NCI-H1092 (cell line): ENCODE data around the gene PREP.
"Not testable (repeated sequence)": the region's sequence is repeated elsewhere in the genome, so short reads cannot be mapped to it uniquely, and the experiment has no call there.

Source experiments
- DNase-seq: peaks from one replicate; lab custom pipeline; 2025; lab: John Stamatoyannopoulos, UW

PREP gene

DNA sequence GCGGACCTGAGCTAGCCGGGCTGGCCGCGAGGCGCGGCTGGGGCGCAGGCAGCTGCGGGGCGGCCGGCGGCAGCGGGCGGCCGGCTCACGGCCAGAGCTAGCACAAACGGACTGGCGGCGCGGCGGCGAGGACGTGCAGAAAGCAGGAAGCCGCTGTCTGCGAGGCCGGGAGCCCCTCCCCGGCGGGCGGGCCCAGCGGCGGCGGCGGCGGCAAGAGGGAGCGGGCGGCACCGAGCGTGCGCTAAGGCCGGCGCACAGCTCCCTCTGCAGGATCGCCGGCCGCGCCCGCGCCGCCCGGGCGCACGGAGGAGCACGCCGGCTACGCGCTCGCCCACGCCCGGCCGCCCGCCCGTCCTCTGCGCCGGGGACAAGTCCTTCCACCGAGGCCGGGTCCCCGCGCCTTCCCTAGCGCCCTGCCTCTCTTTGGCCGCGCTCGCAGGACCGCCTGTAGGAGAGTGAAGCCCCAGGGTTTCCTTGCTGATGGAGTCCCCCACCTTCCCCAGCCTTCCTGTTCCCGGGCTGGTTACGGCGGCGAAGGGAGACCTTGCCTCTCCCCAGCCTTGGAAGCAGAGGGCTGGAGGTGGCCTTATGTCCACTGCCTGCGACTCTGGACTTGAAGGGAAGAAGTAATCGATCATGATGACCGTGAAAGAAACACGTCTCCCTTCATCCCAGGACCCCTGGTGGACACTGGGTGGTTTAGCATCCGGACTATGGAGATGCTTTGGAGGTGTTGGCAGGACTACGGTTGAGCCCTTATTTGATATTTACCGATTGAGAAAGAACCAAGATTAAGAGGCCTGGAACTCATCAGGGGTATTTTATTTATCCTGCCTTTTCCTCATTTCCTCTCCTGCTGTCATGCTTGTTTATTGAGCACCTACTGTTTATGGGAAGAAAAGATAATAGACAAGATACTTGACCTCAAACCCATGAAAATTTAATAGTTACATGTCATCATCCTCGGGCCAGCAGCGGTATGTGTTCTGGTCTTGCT is at the start of gene PREP:
PREP (minus strand) TSS at position 144 of the 997 bp plus-strand sequence. CDS start 191 bp downstream, outside the sequence.
- DNase-seq, result peak; percentile 65

DNA sequence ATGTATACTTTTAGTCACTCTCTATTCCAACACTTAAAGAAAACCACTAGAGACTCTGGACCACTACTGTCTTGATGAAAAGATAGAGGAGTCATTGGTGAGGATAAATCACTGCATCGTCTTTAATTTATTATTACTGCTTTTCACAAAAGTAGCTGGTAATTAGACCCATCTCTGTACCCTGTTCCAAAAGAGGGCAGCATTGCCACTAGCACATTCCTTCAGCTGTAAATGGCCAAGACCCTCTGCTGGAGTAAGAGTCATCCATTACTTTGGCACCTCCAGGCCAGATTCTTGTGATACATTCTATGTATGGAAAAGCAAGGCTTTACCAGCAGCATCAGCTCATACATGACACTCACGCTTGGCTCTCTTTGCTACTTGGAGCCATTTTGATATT is 49.5 kb upstream of the PREP start:
- DNase-seq, result no peak

DNA sequence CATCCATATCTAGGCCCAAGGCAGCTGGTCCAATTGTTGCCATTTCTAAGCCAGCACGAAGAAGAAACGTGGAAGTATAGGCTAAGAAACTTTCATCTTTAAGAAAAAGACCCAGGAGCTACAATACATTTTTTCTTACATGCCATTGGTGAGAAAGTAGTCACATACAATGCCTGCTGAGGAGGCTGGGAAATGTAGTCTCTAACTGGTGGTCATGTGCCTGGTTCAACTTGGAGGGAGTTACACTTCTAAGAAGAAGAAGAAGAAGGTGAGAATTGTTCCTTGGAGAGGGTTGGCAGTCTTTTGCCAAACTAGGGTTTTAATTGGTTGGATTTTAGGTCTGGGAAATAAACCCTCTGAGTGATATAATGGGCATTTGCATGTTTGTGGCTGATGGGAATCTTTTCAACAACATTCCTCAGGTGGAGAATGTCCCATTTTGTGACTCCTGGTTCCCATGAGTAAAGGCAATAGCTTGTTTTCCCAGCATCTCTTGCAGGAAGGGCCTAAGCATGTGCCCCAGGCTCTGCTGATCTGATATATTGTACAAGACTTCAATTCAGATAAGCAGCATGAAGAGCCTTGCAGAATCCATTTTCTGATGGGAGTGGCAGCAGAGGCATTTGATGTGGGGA is 47.0 kb upstream of the PREP start:
- DNase-seq, result no peak

DNA sequence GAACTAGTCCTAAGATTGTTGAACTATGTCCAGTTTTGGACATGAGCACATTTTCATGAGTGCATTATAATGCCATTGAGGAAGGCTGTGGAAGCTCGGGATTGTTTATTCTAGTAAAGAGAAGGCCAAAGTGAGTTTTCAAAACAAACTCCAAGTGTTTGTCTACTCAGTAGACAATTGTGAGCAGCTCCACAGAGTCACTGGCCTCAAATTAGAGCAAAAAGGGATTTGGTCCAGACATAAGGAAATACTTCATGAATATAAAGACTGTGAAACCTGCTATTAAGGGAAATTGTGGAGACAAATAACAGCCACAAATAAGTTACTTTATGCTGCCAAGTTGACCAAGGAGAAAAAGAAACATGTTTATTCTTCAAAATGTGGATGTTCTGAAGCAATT is 42.6 kb upstream of the PREP start:
- no peak for DNase-seq

DNA sequence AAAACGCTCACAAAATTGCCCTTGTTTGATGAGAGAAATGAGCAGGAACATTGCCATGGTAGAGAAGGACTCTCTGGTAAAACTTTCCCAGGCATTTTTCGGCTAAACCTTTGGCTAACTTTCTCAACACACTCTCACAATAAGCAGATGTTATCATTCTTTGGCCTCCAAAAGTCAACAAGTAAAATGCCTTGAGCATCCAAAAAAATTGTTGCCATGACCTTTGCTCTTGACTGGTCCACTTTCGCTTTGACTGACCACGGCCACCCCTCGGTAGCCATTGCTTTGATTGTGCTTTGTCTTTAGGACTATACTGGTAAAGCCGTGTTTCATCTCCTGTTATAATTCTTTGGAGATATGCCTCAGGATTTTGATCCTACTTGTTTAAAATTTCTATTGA is 41.1 kb upstream of the PREP start:
- DNase-seq, result no peak

DNA sequence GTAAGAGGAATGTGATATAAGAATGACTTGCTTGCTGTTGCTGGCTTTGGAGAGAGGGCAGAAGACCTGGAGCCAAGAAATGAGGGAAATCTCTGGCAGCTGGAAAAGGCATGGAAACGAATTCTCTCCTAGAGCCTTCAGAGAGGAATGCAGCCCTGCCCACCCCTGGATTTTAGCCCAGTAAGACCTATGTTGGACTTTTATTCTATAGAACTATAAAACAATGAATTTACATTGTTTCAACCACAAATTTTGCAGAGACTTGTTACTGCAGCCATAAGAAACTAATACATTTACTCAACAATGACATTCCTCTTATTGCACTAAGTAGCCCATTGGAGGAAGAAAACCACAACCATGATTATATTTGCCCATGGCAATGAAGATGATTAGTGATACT is 39.5 kb upstream of the PREP start:
- no peak for DNase-seq

DNA sequence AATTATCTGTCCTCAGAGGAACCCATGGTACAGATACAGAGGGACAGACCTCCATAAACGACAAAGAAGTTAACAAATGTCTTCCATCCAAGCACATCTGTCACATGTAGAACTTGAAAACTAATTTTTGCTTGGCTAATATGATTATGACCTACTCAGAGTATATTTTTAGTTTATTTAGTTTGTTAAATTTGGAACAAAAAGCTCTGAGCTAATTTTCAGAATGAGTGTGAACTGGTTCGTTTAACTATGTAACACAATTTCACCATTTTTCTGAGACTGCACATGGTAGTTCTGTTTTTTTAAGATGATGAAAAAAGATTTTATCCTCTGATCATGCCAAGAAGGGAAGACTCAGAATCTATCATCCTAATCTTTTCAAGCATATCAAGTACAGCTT is 34.4 kb upstream of the PREP start:
- DNase-seq, result no peak

DNA sequence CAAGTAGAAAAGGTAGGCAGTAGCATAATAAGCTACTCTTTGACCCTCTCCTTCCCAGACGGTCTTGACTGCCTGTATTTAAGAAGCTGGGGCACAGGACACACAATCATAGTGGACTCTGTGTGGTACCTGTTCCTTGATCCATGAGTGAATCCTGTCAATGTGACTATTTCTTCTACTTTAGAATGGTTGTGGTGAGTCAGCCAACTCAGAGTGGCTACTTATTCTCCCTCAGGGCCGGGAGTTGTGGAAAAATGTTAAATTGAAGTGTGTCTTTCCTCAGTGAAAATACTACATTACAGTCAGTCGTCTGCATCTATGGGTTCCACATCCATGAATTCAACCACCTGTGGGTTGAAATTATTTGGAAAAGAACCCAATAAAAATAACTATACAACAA is 30.8 kb upstream of the PREP start:
- DNase-seq, result no peak

DNA sequence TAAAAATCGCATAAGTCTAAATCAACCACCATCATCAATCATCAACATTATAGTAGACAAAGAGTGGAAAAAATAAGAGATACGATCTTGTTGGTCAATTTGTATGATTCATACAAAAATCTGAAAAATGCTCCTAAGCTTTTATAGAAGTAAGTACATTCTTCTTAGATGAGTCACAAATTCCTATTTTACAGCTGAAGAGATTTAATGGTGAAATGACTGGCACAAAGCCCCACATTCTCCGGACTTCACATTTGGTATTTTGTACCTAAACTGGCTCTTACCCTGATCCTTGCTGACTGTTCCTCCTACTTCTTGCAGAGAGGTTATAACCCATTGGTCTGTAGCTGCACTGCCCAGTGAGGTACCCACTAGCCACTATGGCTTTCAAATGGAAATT is 29.9 kb upstream of the PREP start:
- no peak for DNase-seq

DNA sequence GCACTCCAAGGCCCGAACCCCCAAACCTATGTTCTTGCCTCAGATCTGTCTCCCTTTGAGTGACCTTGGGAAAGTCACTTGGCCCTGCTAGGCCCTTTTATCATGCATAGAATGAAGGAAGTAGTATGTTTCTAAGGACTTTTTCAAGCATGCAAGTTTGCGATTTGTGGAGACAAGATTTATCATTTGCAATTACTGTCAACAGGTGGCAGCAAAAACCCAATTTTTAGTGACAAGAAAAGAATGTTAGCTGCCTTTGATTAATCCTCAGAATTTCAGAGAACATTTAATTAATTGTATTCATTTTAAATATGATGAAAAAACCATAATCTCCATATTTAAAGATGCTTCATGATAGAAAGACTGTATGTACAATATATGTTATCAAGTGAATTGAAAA is 28.3 kb upstream of the PREP start:
- no peak for DNase-seq

DNA sequence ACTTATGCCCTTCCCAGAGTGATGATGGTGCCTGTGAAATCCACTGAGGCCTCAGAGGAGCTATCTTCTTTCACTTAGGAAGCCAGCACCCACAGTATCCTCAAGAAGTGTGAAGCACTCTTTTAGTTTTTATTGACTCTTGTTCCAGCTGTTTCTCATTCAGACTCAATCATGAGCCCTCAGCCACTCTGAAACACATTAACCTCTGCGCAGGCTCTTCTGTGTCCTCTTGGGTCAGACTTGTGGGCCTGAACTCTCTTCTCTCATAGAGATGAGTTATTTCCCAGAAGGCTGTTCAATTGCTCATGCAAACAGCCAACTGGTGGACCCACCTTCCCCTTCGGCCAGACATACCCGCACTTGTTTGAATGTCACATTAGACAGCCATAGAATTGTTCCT is 27.8 kb upstream of the PREP start:
- no peak for DNase-seq

DNA sequence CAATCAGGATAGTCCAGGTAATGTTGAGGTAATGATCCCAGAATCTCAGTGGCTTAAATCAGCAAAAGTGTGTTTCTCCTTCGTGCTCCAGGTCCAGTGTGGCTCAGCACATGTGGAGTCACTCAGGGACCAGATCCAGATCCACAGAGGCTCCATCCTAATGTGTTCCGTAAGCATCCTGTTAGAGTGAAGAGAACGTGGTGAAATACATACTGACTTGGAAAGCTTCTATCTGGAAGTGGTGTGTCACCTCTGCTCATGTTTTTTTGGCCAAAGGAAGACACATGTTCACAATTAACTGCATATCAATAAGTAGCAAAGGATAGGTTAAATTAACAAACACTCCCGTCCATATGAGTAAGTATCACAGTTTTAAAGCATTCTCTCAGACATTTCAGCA is 26.8 kb upstream of the PREP start:
- DNase-seq, result no peak

DNA sequence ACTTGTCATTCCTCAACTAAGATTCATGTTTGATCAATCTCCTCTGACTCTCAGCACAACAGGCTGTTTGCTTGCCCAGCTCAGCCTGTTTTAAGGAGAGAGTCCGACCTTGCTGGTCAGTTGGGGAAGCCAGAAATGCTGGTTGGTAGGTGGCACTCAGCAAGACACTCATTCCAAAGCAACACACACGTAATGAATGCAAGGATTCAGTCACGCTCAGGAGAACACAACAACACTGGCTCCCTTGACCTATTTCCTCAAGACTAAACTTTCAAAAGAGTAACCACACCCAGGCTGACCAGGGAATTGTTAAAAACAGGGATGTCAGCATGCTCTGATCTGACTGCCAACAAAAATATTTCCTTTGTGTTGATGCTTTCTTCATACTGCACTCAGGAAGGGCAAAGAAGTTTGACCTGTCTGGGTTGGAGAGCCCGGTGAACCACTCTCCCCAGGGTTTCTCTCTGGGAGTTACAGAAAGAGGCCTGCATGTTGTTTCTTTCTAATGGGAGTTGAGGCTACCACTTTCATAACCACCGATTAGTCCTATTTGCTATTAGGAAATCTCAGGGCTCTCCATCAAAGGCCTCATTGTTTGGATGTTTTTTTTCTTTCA is 25.6 kb upstream of the PREP start:
- no peak for DNase-seq

DNA sequence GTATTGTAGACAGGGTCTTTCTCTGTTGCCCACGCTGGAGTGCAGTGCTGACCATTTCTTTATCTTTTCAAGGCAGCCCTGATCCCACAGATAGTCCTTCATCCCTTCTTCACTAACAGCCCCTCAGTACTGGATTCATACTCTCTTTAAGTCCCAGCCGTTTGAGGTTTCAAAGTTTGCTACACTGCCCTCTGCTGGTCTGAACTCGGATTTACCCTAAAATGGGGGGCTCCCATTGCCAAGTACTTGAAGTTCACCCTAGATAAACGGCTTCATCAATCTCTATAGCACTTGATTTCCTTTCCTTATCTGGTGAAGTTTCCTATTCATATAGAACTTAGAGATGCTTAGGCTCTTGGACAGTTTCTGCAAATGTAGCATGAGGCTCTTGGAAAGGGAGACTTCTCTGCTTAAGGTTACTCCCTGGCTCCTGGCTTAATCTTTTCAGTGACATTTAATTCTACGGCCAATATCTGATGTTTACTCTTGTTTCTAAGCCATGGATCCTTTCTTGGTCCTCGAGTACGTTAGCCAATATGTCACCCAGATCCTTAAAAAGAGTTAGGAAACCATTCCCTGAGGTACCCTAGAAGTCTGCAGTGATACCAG is 21.4 kb upstream of the PREP start:
- DNase-seq, result no peak

DNA sequence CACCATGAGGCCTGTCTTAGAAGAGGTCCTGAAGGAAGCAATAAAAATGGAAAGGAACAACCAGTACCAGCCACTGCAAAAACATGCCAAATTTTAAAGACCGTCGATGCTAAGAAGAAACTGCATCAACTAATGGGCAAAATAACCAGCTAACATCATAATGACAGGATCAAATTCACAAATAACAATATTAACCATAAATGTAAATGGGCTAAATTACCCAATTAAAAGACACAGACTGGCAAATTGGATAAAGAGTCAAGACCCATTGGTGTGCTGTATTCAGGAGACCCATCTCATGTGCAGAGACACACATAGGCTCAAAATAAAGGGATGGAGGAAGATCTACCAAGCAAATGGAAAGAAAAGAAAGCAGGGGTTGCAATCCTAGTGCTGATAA is 14.1 kb upstream of the PREP start:
- DNase-seq, result not testable (repeated sequence)

DNA sequence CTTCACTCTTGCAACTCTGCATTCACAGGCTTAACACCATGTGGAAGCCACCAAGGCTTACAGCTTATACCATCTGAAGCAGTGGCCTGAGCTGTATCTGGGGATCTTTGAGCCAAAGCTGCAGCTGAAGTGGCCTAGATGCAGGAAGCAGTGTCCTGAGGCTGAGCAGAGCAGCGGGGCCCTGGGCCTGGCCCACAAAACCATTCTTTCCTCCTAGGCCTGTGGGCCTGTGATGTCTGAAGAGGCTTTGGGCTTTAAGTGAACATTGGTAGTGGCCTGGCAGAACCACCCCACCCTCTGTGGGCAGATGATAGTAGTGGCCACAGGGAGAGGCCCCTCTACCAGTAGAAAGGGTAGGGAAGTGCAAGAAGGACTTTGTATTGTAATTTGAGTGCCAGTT is 6.9 kb upstream of the PREP start:
- no peak for DNase-seq

DNA sequence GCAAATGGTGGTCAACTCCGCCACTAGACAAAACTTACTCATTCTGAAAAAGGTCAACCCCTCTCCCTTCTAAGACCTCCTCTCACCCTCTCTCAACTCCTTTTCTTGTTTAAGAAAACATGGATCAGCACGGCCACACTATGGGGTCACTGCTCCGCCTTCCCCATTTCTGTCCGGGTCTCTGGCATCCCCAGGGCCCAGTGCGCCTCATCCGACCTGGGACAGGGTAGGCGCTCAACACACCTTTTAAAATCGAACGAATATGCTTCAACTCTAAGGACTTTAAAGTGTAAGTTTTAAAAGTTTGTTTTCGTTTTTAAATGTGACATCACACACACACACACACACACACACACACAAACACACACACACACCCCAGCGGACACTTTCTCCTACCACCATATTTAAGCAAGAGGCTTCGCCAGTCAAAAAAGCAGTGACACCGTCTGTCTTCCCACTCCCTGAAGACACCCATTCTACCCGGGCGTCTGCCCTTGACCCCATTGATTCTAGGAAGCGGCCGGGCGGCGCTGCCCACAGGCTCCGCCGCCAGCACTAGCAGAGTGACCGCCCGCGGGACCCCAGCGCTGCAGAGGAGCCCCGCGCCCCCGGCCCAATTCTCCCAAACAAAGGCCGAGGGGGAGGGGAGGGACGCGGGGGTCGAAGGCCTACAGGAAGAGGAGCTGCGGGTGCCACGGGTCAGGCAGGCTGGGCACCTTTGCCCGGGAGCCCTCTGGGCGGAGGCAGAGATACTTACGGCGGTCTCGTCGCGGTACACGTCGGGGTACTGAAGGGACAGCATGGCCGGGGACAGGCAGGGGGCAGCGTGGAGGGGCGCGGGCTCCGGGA is 568 bp downstream of the PREP start:
- no peak for DNase-seq

DNA sequence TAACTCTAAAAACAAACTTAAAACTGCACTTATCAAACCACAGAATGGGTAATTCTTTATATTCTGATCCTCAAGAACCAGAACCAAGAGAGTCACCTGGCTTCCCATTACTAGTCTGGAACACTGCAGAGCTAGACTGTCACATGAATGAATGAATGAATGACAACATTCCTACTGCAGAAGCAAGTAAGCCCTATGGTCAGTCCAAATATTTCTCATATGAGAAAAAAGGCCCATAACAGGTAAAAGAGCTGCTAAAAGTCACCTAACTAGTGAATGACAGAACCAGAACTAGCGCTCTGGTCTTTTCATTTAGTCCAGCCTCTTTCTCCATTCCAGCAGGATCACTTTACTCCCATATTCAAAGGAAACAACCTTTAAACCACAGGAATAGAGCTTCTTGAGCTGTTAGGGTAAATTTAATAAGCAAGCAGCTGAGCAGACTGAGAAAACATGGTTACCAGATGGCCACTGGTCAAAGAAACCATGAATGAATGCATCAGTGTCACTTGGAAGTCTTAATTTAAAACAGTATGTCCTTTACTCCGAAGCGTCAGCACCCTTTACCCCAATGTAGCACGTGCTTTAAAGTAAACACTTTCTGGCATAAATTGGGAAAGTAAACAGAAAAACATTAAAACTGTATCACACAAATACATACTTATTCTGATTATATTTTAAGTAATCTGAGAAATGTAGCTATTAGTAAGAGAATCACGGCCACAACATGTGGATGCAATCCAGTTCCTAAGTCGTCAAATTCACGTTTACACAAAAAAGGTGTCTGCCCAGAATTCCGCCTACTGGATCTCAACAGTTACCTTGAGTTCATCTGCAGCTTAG is 1.4 kb downstream of the PREP start:
- DNase-seq, result no peak

DNA sequence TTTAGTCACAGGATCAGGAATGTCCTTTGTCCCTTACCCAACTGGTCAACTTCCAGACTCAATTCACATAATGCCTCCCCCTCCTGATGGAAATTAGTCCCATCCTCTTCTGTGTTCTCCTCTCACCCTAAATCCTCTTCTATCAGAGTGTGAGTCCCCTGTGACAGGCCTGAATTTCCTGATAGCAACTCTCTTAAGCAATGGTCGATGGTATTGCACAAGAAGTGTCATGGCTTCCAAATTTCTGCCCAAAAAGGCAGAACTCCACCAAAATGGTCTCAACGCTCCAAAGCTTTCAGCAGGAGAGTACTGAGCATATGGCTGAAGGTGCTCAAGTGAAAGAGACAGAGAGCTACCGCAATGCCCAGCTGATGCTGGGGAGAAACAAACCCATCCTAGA is 2.4 kb downstream of the PREP start:
- no peak for DNase-seq

DNA sequence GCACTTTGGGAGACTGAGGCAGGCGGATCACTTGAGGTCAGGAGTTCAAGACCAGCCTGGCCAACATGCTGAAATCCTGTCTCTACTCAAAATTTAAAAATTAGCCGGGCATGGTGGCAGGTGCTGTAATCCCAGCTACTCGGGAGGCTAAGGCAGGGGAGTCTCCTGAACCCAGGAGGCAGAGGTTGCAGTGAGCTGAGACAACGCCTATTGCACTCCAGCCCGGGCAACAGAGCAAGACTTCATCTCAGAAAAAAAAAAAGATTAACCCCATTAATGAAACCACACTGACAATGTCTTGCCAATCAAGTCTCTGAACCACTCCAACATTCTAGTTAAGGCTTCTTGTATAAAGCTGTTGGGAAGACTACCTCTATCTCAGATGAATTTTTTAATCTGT is 4.0 kb downstream of the PREP start:
- no peak for DNase-seq

DNA sequence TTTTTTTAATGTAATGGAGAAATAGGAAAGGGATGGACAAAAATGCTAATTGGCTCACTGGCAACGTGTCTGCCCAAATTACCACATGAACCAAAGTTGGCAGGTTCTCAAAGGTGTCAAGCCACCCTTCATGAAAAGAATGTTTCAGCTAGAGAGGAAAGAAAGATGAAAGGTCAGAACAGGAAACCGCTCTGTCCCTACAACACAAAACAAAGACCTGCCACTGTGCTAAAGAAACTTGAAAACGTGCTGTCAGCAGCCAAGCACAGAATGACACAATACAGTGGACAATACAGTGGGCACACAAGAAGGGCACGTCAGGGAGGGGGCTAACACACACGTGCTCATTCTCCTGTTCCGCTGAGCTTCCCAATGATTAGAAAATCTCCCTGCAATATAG is 4.9 kb downstream of the PREP start:
- no peak for DNase-seq
